Measurements from ENCODE around the gene LRMDA.

DNA sequence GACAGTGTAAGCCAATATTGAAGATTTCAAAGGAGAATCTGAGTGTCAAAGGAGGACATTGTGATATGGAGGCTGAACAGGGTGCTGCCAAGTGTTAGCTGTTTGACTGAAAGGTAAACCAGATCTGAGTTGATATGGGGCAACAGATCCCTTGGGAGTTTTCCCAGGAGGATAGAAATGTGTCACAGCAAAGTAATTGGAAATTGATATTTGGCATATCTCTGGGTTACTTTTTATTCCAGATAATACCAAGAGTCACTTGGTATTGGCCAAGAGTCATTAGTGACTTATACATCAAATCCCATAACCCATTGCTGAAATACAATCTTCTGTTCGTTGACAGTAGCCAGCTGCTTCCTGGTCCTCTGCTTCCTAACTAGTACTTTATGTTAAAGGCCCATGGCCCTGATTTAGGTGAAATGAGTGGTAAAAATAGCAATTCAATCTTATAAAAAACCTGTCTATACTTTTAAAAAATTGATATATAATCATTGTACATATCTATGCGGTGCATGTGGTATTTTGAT lies 922.9 kb downstream of the LRMDA start:
- TF ChIP-seq, protein P1, sequence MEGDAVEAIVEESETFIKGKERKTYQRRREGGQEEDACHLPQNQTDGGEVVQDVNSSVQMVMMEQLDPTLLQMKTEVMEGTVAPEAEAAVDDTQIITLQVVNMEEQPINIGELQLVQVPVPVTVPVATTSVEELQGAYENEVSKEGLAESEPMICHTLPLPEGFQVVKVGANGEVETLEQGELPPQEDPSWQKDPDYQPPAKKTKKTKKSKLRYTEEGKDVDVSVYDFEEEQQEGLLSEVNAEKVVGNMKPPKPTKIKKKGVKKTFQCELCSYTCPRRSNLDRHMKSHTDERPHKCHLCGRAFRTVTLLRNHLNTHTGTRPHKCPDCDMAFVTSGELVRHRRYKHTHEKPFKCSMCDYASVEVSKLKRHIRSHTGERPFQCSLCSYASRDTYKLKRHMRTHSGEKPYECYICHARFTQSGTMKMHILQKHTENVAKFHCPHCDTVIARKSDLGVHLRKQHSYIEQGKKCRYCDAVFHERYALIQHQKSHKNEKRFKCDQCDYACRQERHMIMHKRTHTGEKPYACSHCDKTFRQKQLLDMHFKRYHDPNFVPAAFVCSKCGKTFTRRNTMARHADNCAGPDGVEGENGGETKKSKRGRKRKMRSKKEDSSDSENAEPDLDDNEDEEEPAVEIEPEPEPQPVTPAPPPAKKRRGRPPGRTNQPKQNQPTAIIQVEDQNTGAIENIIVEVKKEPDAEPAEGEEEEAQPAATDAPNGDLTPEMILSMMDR (conservative IDR thresholded peaks at IDR 0.05; ENCODE audit: low read length), result no peak
- no peak for TF ChIP-seq EZH2phosphoT487 (IDR thresholded peaks at IDR 0.05; ENCODE audit: borderline replicate concordance)

Data from Loucy (cell line).